Measurements from ENCODE around the gene NXPH3.

DNA sequence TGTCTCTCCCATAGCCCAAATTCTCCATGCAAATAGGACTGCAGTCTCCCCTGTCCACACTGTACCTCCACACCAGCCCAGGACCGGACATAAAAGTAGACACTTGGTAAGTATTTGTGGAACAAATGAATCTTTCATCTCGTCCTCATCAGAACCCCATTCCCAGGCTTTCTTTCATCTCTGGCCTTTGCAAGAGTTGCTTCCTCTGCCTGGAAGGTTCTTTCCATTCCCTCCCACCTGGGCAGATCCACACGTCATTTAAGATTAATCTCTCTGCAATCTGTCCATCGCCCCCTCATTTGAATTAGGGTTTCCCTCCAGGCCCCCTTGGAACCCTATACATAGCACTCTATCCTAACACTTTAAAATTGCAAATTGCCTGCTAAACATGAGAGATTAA lies 3.9 kb upstream of the NXPH3 start:
- TF ChIP-seq EZH2 (IDR thresholded peaks at IDR 0.05; ENCODE audit: insufficient read depth, poor library complexity, severe bottlenecking) (no peak), EZH2phosphoT487 (IDR thresholded peaks at IDR 0.05; ENCODE audit: insufficient read depth, low read depth) (no peak)
